ENCODE data around the gene USP38.

DNA sequence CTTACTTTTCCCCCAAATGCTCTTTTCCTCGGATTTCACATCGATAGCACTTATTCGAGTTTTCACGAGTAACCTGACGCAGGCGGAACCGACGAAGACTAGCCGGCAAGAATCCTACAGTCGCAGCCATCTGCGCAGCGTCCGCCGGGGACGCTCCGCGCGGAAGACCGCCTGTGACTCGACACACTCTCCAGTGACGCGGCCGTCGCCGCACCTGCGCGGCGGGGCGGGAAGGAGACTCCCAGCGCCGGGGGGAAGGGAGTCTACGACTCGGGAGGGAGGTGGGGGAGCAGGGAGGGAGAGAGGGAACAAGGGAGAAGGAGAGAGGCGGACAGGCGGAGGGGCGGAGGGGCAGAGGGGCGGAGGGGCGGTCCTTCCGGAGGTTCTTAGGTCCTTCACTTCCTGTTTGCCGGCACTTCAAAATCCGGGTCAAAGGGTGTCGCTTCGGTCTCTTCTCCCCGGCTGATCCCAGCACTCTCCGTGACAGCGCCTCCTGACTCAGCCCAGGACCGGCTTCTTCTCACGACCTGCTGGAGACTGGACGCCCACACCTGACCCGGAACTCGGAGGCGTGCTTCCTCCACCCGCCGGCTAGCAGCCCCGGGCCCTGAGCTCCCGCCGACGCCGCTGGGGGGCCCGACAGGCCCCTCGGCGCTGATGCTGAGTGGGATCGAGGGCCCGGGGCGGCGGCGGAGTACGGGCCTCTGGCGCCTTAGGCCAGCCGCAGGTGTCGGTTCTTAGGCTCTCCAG is at the start of gene USP38:
- TF ChIP-seq POLR2A (IDR thresholded peaks at IDR 0.05) (peak; percentile 35 to 78), EP300 (IDR thresholded peaks at IDR 0.05) (peak in 1 of 2 donors; percentile 84)
- TF ChIP-seq, protein P1, sequence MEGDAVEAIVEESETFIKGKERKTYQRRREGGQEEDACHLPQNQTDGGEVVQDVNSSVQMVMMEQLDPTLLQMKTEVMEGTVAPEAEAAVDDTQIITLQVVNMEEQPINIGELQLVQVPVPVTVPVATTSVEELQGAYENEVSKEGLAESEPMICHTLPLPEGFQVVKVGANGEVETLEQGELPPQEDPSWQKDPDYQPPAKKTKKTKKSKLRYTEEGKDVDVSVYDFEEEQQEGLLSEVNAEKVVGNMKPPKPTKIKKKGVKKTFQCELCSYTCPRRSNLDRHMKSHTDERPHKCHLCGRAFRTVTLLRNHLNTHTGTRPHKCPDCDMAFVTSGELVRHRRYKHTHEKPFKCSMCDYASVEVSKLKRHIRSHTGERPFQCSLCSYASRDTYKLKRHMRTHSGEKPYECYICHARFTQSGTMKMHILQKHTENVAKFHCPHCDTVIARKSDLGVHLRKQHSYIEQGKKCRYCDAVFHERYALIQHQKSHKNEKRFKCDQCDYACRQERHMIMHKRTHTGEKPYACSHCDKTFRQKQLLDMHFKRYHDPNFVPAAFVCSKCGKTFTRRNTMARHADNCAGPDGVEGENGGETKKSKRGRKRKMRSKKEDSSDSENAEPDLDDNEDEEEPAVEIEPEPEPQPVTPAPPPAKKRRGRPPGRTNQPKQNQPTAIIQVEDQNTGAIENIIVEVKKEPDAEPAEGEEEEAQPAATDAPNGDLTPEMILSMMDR (IDR thresholded peaks at IDR 0.05), result no peak
